ENCODE results near the gene ARMC9.

- TF ChIP-seq SIN3A (IDR thresholded peaks at IDR 0.05; ENCODE audit: low read depth) (no peak), EZH2 (IDR thresholded peaks at IDR 0.05) (no peak), POLR2AphosphoS5 (IDR thresholded peaks at IDR 0.05; ENCODE audit: low read depth, low read length) (no peak), POLR2A (IDR thresholded peaks at IDR 0.05; ENCODE audit: borderline replicate concordance, extremely low read depth, insufficient read depth, insufficient read length) (no peak), SP1 (IDR thresholded peaks at IDR 0.05; ENCODE audit: low read depth) (no peak), RAD21 (IDR thresholded peaks at IDR 0.05; ENCODE audit: low read depth) (no peak), ZBTB33 (IDR thresholded peaks at IDR 0.05; ENCODE audit: extremely low read depth, insufficient replicate concordance, low read length) (no peak), FOSL1 (IDR thresholded peaks at IDR 0.05; ENCODE audit: low read depth) (no peak), YY1 (IDR thresholded peaks at IDR 0.05; ENCODE audit: extremely low read depth, insufficient replicate concordance, low read depth, low read length) (no peak)
- TF ChIP-seq, protein P1, sequence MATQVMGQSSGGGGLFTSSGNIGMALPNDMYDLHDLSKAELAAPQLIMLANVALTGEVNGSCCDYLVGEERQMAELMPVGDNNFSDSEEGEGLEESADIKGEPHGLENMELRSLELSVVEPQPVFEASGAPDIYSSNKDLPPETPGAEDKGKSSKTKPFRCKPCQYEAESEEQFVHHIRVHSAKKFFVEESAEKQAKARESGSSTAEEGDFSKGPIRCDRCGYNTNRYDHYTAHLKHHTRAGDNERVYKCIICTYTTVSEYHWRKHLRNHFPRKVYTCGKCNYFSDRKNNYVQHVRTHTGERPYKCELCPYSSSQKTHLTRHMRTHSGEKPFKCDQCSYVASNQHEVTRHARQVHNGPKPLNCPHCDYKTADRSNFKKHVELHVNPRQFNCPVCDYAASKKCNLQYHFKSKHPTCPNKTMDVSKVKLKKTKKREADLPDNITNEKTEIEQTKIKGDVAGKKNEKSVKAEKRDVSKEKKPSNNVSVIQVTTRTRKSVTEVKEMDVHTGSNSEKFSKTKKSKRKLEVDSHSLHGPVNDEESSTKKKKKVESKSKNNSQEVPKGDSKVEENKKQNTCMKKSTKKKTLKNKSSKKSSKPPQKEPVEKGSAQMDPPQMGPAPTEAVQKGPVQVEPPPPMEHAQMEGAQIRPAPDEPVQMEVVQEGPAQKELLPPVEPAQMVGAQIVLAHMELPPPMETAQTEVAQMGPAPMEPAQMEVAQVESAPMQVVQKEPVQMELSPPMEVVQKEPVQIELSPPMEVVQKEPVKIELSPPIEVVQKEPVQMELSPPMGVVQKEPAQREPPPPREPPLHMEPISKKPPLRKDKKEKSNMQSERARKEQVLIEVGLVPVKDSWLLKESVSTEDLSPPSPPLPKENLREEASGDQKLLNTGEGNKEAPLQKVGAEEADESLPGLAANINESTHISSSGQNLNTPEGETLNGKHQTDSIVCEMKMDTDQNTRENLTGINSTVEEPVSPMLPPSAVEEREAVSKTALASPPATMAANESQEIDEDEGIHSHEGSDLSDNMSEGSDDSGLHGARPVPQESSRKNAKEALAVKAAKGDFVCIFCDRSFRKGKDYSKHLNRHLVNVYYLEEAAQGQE (IDR thresholded peaks at IDR 0.05; ENCODE audit: low read depth) = no peak
- TF ChIP-seq, protein P2, sequence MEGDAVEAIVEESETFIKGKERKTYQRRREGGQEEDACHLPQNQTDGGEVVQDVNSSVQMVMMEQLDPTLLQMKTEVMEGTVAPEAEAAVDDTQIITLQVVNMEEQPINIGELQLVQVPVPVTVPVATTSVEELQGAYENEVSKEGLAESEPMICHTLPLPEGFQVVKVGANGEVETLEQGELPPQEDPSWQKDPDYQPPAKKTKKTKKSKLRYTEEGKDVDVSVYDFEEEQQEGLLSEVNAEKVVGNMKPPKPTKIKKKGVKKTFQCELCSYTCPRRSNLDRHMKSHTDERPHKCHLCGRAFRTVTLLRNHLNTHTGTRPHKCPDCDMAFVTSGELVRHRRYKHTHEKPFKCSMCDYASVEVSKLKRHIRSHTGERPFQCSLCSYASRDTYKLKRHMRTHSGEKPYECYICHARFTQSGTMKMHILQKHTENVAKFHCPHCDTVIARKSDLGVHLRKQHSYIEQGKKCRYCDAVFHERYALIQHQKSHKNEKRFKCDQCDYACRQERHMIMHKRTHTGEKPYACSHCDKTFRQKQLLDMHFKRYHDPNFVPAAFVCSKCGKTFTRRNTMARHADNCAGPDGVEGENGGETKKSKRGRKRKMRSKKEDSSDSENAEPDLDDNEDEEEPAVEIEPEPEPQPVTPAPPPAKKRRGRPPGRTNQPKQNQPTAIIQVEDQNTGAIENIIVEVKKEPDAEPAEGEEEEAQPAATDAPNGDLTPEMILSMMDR (IDR thresholded peaks at IDR 0.05 in 2 of 3, conservative IDR thresholded peaks at IDR 0.05 in 1 of 3; ENCODE audit: borderline replicate concordance in 1 of 3, insufficient read depth in 1 of 3, low read depth in 2 of 3, low read length in 2 of 3) = no peak
Measured at GRCh38 chr2:231357931-231358330, 159.5 kb downstream of the ARMC9 start.
